Peyer's patch (tissue), 4 donors: ENCODE measurements around the gene CLEC4G.

ENCODE experiments used
- CTCF ChIP-seq, 6 experiments: fragments of 450-650 bp in 4 of 6; fragments of 200-600 bp in 2 of 6; sonication (generic) in 1 of 6; IDR thresholded peaks; one replicate each; pipeline ENCODE4 v1.5.1; 2017 to 2019; ENCODE audit warnings: antibody characterized with exemption in 6 of 6, mild to moderate bottlenecking in 3 of 6, moderate library complexity in 1 of 6
- POLR2A ChIP-seq, 2 donors: fragments of 450-650 bp; IDR thresholded peaks; one replicate each; pipeline ENCODE4 v1.5.1; 2017; ENCODE audit warnings: antibody characterized with exemption in 2 of 2, mild to moderate bottlenecking in 2 of 2, moderate library complexity in 2 of 2

GRCh38 chr19:7766535-7766934, 34.6 kb upstream of the CLEC4G start:
- TF ChIP-seq CTCF (IDR thresholded peaks at IDR 0.05) (no peak), POLR2A (IDR thresholded peaks at IDR 0.05) (no peak)
